Measurements from ENCODE around the gene HECW1. TPM values are rescaled to one million over a fixed set of nuclear protein-coding genes. Genes with fewer than 3 reads are reported as not detected.

Gene HECW1
- total RNA-seq, 4 donors from 2014 or later: 0.62 to 4.3 (median 1.4) TPM; not detected in 1

DNA sequence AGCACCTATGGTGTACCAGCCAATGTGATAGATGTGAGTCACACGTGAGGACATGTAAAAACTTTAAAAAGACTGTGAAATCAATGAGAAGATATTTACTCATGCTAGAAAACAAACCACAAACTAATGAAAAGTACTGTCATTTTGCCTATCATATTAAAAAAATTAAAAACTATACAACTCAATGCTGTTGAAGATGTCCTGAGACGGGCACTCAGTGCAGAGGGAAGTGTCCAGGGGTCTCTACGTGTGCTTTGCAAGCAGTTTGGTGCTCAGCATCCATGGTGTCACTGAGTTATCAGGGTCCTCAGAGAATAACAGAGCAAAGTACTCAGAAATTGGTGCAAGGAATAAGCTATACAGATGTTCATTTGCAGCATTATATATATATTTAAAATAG lies 162.3 kb downstream of the HECW1 start:
- WGBS, 2 donors: 89 to 93% methylated on average over 3 of the region's 3 CpGs
- TF ChIP-seq, protein P1, sequence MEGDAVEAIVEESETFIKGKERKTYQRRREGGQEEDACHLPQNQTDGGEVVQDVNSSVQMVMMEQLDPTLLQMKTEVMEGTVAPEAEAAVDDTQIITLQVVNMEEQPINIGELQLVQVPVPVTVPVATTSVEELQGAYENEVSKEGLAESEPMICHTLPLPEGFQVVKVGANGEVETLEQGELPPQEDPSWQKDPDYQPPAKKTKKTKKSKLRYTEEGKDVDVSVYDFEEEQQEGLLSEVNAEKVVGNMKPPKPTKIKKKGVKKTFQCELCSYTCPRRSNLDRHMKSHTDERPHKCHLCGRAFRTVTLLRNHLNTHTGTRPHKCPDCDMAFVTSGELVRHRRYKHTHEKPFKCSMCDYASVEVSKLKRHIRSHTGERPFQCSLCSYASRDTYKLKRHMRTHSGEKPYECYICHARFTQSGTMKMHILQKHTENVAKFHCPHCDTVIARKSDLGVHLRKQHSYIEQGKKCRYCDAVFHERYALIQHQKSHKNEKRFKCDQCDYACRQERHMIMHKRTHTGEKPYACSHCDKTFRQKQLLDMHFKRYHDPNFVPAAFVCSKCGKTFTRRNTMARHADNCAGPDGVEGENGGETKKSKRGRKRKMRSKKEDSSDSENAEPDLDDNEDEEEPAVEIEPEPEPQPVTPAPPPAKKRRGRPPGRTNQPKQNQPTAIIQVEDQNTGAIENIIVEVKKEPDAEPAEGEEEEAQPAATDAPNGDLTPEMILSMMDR (IDR thresholded peaks at IDR 0.05): no peak
- no peak for TF ChIP-seq POLR2A (IDR thresholded peaks at IDR 0.05)
- peak in 1 of 2 donors; percentile 8 for DNase-seq (ENCODE audit: low spot score in 2 of 2)
- H3K4me3 ChIP-seq (ENCODE audit: low read depth, poor library complexity, severe bottlenecking): no peak overlapping the region
- intact Hi-C loops (cut with DNase I; ENCODE audit: low total_unique reads): no loop called here

DNA sequence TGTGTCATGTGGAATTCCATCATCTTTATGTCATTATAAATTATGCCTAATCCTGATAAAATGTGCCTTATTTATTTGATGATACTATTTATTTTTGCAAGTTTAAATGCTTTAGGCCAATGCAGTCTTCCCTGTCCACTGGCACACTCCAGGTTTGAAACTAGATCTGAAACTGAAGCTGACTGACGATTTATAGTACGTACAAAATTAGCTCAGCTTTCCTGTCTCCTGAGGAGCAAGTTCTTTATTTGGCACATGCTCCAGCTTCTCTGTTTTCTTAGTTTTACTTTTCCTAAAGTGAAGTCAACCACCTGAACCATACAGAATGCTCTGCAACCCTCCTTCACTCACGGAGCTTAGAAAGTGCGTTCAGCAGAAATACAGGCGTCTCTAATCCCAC lies 164.1 kb downstream of the HECW1 start:
- TF ChIP-seq POLR2A (IDR thresholded peaks at IDR 0.05): no peak
- TF ChIP-seq, protein P1 (IDR thresholded peaks at IDR 0.05): no peak
- WGBS, 2 donors: 73 to 79% methylated on average over 5 of the region's 5 CpGs
- no peak overlapping the region for H3K4me3 ChIP-seq (ENCODE audit: low read depth, poor library complexity, severe bottlenecking)
- intact Hi-C loops (cut with DNase I; ENCODE audit: low total_unique reads): no loop called here
- no peak for DNase-seq (ENCODE audit: low spot score in 2 of 2)

DNA sequence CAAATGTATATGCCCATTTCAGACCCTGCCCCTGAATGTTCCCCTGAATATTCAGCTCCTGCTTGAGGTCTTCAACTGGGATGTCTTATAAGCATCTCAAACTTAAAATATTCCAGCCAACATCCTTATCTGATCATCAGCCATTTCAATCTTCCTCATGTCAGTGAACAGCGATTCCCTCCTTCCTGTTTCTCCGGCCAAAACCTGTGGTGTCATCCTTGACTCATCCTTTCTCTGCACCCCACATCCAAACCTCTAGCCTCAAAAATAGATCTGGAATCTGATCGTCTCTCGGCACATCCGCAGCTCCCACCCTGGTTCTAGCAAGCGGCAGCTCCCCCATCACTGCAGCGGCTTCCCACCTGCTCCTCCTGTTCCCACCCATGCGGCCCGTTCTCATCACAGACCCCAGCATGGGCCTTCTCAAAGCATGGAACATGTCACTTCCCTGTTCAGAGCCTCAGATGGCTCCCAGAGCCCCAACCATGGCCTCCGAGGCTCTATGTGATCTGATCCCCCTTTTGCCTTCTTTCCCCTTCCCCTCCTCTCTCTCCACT lies 165.7 kb downstream of the HECW1 start:
- TF ChIP-seq, protein P1 (IDR thresholded peaks at IDR 0.05): no peak
- 68 to 83% methylated on average over 10 of the region's 10 CpGs for WGBS, 2 donors
- intact Hi-C loops (cut with DNase I; ENCODE audit: low total_unique reads): no loop called here
- no peak overlapping the region for H3K4me3 ChIP-seq (ENCODE audit: low read depth, poor library complexity, severe bottlenecking)
- DNase-seq (ENCODE audit: low spot score in 2 of 2): no peak

DNA sequence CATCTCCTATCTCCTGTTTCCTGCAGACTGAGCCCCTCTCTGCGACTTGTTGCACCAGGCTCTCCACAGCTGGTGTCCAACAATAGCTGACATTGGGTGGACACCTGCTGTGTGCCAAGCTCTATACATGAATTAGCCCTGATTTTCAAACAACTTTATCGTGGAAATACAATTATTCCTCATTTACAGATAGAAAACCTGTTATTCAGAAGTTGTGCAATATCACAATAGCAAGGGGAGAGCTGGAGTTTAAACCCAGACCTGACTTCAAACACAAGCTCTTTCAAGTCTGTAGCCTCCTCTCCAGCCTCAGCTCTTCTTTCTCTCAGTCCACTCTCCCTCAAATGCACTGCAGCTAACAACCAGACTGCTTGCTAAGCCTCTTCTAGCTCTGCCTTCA lies 168.8 kb downstream of the HECW1 start:
- H3K4me3 ChIP-seq (ENCODE audit: low read depth, poor library complexity, severe bottlenecking): no peak overlapping the region
- intact Hi-C loops (cut with DNase I; ENCODE audit: low total_unique reads): no loop called here
- no peak for DNase-seq (ENCODE audit: low spot score in 2 of 2)
- 75 to 85% methylated on average over 2 of the region's 2 CpGs for WGBS, 2 donors
- no peak for TF ChIP-seq POLR2A (IDR thresholded peaks at IDR 0.05)
- TF ChIP-seq, protein P1 (IDR thresholded peaks at IDR 0.05): no peak

DNA sequence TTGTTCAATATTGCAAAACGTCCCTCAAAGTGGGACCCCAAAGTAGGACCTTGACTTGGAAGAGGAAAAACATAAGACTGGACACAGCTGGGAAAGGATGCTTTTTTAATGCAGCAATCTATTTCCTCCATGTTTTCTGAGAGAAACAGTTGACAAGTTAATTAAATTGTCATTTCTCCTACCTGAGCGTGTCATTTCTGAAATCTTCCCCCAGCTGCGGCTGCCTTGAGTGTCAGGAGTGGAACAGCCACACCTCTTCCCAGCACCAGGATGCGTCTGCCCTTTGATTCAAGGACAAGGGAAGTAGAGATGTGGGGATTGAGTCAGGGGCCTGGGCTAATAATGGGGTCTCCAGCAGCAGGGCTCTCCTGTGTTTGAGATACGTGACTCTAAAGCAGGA lies 171.3 kb downstream of the HECW1 start:
- intact Hi-C loops (cut with DNase I; ENCODE audit: low total_unique reads): no loop called here
- TF ChIP-seq, protein P1 (IDR thresholded peaks at IDR 0.05): no peak
- TF ChIP-seq POLR2A (IDR thresholded peaks at IDR 0.05): no peak
- no peak for DNase-seq (ENCODE audit: low spot score in 2 of 2)
- WGBS, 2 donors: 83 to 89% methylated on average over 5 of the region's 5 CpGs
- no peak overlapping the region for H3K4me3 ChIP-seq (ENCODE audit: low read depth, poor library complexity, severe bottlenecking)

DNA sequence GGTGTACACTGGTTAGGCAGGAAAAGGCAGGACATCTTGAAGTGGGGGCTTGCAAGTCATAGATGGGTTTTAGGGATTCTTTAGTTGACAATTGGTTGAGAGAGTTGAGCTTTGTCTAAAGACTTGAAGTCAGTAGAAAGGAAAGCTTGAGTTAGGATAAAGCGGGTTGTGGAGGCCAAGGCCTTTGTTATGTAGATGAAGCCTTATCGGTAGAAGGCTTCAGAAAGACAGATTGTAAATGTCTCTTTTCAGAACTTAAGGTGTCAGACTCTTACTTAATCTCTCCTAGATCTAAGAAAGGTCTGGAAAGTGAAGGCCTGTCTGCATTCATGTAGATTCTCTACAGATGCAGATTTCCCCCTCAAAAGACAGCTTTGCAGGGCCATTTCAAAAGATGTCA lies 177.4 kb downstream of the HECW1 start:
- TF ChIP-seq, protein P1 (IDR thresholded peaks at IDR 0.05): no peak
- no peak for TF ChIP-seq POLR2A (IDR thresholded peaks at IDR 0.05)
- H3K4me3 ChIP-seq (ENCODE audit: low read depth, poor library complexity, severe bottlenecking): no peak overlapping the region
- 75 to 87% methylated on average over 2 of the region's 2 CpGs for WGBS, 2 donors
- intact Hi-C loops (cut with DNase I; ENCODE audit: low total_unique reads): no loop called here
- no peak for DNase-seq (ENCODE audit: low spot score in 2 of 2)

Data from lower leg skin (tissue), 4 donors.